Measurements from ENCODE around the gene ETS1.

ETS1 gene, protein sequence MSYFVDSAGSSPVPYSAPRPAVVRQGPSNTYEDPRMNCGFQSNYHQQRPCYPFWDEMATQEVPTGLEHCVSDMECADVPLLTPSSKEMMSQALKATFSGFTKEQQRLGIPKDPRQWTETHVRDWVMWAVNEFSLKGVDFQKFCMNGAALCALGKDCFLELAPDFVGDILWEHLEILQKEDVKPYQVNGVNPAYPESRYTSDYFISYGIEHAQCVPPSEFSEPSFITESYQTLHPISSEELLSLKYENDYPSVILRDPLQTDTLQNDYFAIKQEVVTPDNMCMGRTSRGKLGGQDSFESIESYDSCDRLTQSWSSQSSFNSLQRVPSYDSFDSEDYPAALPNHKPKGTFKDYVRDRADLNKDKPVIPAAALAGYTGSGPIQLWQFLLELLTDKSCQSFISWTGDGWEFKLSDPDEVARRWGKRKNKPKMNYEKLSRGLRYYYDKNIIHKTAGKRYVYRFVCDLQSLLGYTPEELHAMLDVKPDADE

DNA sequence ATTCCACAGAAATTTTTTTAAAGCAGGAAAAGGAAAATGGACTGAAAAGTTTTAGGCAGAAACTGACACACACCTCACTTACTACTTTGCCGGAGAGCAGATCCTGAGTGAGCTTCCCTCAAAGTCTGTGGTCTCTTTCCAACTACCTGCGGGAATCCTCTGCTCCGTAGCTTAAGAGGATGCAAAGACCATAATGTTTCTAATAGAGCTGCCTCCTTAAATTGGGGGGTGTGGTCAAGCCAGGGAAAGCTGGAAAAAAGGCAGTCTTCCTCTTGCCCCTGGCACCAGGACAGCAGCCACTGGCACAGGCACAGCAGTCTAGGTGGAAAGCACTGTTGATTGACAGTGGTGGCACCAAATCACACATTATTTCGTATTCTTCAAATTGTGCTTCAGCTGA is at the start of gene ETS1:
Gene ETS1, minus strand, starts transcription at position 144 of the 400 bp plus-strand sequence. CDS start 14,428 bp downstream, outside the sequence.
- DNase-seq, result no peak

DNA sequence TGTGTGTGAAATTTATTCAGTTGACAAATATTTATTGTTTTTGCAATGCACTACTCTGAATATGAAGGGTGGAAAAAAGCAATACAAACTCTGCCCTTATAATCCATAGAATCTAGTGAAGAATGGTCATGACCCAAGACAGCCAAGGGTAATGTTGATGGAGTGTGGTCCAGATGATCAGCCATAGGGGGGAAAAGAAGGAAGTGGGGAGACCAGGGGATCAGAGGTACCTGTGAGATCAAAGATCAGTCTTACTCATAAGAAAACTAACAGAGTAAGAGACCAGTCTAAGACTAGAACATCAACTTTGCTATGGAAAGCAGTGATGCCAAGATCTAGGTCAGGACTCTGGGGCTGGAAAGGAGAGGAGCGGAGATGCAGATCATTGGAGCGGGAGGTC is 47.0 kb upstream of the ETS1 start:
- no peak for DNase-seq

DNA sequence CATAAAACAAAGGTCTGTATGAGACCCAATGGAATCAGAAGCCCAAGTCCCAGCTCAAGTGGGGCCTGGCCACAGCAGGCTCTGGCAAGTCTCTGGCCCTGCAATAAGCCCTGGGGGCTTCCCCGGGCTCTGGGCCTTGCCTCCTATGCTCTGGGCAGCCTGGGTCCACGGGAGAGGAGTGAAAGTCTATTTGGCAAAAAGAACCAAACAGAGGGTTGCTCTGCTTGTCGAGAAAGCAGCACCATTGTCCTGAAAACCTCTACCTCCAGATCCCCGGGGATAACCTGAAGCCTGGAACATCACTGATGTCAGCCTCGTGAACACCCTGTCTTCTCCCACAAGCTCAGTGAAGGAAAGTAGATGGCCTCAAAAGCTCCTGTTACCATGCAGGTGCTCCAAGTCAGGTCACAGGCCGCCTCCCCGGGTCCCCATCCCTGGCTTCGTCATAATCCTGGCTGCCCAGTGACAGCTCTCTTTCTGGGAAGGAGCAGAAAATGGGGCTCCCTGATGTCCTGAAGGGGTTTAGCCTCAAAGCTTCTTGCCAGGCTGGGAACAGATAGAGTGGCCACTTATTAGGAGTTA is 46.1 kb upstream of the ETS1 start:
- DNase-seq, result no peak

DNA sequence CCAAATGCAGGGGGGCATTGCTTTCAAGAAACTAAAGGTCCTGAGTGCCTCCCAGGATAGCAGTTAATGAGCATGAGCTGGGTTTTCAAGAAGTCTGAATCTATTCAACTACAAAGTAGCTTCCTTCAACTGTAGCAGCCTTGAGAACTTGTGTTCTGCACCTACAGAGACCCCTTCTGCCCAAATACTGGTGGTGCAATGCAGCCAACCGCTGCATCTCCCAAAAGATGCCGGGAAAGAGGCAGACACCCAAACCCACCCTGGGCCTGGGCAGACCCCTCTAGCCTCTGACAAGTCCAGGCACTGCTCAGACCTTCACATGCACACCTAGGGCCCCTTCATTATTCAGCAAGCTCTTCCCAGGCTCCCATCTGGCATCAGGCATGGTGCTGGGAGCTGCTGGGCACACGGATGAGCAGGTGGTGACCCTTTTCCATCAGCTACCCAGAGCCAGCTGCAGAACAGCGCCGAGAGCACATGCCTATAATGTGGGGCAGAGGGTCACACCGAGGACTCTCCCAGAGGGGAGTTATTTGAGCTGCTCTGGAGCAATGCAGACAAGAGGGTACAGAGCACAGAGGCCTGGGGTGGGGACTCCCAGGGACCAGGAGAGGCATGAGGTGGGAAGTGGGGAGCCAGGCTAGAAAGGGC is 44.9 kb upstream of the ETS1 start:
- peak; percentile 68 for DNase-seq

DNA sequence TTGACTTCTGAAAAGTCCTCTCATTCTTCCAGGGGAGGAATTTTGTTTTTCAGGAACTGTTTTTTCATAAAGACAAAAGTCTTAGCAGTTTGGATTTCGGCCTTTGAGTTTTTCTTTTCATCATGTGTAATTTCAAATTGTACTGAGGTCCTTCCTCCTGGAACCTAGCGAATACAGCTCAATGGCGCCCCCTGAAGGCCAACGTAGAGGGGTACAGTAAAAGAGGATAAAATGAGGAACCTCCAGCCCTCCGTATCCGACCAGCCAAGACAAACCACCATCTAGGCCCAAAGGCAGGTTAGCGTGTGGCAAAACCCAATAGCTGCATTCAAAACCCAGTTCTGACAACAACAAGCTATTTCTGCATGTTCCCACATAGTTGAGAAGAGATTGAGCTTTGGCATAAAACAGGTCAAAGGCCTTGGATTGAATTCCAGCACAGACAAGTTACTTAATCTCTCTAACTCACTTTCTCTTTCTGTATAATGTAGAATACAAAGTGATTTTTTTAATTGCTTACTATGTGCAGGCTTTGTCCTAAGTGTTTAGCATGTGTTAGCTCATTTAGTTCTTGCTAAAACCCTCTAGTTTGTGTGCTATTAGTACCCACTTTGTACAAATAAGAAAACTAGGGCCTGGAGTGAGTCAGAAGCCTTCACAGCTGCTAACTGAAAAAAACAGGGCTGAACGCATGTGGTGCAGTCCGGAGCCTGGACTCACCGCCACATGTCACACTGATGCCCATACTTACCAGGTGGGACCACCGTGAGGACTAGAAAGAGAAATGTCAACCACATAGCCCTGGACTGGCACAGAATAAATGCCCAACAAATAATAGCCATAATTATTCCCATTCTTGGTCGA is 43.2 kb upstream of the ETS1 start:
- DNase-seq, result peak; percentile 91

DNA sequence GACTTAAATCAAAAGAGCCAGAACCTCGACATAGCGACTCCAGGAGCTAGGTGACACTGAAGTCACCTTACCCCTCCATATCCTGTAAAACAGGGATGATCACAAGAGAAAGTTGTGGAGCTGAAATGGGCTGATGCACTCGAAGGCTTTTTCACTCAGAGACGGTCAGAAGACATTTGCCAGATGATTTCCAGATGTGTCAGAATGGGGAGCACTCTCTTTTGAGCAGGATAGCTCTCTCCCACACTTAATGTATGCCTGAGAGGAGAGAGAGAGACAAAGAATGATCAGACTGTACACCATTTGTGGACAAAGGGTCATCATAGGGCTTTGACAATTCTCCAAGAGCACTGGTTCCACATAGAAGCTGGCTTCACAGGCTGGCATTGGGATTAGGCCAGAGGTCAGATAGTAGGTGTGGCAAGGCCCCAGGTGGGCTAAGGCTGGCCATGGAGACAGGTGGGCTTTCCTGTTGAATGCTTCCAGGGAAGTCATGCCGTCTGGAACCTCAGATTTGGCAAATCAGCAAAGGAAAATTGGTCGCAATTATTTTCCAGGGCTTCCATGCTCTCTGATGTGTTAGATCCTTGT is 42.3 kb upstream of the ETS1 start:
- DNase-seq, result no peak

DNA sequence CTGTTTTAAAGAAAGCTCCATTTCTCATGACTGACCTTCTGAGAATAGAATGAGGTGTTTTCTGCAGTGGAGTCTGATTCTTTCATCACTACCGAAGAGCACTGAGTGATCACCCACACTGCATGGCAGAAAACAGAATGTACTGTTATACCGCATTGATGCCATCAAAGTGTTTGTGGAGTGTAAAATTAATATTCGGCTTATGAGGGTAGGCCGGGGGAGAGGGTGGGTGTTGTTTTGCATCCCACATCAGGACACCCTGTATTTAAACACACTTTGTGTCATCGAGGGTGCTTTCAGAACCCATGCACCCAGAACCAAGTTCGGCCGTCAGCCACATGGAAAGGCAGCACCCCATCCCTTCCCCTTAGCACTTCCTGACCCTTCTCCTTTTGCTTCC is 41.3 kb upstream of the ETS1 start:
- peak; percentile 60 for DNase-seq

DNA sequence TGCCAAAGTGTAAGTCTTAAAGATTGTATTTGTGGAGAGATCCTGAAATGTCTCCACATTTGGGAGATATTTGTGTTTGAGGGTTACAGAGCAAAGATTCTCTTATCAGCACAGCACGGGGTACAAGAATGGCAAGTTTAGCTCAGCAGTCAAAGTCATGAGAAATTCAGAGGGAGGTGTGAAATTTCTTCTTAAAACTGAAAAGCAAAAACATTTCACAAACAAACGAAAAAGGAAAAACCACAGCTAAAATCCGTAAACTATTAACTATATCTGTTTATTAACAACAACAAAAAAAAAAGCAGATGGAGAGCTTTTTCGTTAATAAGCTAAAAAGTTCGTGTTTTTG is 40.9 kb upstream of the ETS1 start:
- DNase-seq, result no peak

DNA sequence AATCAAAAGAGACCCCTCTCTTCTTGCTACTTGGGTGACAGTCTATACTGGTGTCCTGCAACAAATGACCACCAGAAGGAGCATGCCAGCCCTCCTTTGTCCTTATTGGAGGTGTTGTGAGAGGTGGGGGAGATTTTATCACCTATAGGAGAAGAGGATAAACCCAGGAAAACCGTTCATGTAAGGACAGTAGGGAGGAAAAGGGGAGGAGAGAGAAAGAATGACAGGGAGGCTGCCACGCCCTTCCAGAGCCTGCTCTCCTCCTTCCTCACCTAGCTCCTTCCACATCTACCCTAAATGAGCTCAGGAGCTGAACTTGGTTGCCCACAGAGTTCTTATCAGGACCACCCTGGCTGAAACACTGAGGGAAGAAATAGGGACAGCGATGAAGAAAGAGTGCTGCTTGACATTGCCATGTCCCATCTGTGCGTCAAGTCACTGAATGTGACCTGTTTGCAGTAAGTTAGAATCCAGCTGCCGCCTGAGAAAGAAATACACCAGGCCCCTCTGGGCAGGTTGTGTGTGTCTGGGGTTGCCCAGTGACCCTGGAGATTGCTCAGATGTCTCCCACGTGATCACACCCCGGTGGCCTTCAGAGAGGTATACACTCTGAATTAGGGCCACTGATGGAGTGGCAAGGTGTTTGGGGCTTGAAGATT is 40.4 kb upstream of the ETS1 start:
- peak; percentile 57 for DNase-seq

DNA sequence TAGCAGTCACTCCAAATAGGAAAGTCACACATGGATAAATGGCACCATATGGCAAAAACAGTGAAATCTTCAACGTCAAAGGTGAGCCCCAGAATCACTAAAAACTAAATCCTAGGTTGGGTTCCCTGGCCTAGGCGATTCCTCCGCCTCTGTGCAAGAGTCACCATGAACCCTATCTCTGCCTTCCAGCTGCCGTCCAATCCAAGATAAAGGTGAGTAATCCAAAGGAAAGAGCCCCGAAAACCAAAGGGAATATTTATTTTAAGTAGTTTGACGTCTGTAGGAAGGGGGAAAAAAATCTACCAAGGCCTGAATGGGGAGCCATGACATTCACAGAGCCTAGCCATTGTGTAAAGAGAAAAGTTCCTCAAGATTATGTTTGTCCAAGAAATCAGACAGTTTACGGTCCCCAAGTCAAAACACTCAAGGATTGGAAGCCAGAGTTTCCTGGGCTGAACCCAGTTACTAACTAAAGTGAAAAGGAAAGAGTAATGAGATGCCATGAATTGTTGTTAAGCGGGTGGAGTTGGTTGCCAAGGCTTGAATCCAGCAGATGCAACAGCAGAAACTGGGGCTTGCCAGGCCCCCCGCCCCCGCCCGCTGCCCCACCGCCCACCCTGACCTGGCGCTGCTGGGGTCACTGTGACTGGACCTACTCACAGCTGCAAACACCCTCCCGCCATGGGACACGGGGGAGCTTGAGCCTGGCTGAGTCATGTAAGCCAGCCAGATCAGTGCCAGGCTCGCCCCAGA is 39.7 kb upstream of the ETS1 start:
- DNase-seq, result no peak

DNA sequence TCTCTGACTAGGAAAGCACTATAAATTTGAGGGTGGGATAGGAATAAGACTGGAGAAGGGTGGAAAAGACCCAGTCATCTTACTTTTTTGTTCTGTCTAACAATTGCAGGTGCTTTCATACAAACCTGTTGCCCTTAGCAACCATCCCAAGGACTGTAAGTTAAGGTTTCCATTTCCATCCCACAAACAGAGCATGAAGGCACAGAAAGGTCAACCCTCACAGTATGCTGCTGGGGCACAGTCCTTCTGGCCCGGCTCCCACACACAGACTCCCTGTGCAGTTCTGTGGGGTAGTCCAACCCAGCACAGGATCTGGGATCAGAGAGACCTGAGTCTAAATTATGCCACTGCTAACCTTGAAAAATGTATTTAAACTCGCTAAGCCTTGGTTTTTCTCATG is 38.4 kb upstream of the ETS1 start:
- no peak for DNase-seq

DNA sequence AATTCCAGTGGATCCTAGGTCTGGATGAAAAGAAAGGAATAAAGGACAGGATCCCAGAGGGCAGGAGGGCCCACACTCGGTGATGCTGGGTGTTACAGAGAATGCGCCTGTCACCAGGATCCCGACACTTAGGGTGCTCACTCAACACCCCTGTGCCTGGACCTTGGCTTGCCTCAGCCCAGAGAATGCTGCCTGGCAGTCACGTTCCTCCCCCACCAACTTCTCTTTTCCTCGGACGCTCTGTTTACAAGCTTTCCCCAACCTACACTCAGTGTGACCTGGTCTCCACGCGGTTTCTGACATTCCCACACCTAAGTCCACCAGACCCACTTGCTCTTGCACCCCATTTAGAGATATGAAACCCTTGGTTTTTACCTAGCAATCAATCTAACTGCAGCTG is 38.0 kb upstream of the ETS1 start:
- DNase-seq, result no peak

DNA sequence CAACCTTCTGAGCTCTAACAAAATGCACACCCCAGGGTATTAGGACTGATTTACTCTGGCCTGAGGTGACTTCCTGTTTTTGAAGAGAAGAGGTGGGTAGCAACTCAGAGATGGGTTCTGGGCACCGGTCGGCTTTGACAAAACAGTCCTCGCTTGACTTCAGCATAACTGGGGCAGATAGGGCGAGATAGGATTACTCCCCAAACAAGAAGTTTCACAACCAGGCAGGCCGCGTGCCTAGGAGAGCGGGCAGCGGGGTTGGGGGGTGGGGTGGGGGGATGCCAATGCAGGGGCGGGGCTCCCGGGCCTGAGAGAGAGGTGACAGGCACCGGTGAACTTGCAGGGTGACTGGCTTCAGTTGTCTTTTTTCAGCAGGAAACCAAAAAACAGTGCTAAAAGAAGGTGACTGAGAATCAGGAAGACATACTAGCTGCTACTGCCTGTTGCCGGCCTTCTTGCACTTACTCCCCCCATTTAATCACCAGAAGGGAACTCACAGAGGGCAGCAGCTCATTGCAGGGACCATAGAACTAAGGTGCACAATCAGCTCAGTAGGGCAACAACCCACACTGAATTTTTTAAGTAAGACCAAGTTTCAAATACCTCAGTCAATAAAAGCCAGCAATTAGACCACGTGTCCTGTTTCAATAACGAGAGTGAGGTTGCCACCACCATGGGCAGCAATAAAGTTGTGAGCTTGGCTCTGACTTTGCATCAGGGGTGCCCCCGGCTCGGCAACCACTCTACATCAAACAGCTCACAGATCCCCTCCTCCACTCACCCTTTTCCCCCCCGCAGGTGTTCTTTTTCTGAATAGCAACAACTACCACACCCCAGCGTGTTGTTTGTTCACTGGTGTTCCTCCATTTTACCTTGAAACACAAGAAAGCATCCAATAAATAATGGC is 37.2 kb upstream of the ETS1 start:
- DNase-seq, result peak; percentile 79

DNA sequence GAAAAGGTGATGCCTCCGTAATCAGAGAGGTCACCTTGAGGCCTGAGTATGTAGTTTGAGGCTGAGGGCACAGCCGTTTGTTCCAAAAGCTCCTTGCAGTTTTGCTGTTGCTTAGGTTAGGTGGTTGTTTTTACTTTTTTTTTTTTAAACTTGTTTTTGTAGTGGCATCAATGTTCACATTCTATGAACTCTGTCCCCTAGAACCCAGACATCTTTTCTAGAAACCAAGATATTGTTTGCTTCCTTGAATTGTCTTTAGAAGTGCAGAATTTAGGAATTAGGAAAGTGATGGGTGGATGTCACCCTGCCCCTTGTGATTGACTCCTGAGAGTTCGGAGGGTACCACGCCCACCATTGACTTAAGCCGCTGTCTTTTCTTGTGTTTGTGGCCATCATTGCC is 35.7 kb upstream of the ETS1 start:
- no peak for DNase-seq

DNA sequence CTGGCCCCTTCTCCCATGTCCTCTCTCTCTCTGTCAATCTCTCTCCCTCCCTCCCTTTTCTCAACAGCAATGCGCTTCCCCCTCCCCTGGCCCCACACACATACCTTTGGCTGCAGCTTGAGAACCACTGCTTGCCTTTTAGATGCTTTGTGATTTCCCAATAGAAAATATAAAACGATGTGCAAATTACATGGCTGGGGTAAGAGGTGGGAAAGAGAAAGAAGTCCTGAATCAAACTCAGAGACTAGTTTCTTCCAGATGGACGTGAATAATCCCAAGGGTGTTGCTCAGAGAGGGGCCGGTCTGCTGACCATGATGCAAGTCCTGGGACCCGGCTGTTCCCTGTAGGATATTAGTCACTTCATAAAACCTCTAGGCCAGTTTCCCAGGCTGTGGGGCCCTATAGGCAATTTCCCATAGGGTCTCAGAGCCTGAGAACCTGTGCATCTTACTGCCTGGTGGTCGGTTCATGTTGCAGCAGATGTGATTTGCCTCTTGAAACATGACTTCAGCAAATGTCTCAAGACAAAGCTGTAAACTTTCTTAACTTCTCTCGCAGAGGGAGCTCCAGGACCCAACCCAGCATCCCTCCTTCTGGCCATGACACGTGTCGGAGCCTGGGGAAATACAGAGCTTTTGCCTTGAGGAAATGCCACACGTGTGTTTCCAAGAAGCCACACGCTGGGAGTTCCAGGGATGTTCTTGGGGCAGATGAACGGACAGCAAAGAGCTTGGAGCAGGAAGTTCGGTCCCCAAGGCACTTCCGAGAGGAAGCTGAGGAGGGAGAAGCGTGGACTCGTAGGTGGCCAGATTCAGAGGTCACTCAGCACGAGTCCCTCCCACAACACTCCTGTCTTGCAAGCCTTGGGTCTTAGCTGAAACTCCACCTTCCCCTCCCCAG is 34.5 kb upstream of the ETS1 start:
- no peak for DNase-seq

DNA sequence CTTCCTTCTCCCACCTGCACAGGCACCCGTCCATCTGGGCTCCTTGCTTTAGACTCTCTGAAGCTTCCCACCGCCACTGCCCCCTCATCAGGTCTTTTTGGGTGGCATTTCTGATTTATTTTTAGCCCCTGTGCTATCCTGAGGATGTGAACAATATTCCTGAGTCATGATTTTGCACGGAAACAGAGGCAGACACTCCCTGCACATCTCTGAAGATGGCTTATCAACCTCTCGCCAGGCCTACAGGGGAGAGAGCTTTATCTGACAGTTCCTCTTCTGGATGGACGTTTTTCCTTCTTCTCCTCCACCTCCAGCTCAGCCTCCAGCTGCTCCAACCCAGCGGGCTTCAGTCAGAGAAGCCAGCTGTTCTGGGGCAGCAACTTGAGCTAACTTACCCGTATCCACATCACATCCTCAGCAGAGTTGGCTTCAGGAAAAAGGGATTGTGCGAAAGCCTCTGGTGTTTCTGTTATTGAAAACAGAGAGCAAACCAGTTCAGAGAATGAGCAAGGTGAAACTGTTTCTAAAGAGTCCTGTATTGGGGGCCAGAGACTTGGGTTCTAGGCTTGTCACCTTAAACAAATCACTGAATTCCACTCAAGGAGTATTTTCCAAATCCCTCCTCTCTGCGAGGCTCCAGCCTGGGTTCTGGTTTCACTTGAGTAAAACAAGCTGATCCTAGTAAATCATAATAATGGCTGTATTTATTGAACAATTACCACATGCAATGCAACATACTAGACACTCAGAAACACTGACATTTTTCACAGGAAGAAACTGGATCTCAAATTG is 33.1 kb upstream of the ETS1 start:
- no peak for DNase-seq

DNA sequence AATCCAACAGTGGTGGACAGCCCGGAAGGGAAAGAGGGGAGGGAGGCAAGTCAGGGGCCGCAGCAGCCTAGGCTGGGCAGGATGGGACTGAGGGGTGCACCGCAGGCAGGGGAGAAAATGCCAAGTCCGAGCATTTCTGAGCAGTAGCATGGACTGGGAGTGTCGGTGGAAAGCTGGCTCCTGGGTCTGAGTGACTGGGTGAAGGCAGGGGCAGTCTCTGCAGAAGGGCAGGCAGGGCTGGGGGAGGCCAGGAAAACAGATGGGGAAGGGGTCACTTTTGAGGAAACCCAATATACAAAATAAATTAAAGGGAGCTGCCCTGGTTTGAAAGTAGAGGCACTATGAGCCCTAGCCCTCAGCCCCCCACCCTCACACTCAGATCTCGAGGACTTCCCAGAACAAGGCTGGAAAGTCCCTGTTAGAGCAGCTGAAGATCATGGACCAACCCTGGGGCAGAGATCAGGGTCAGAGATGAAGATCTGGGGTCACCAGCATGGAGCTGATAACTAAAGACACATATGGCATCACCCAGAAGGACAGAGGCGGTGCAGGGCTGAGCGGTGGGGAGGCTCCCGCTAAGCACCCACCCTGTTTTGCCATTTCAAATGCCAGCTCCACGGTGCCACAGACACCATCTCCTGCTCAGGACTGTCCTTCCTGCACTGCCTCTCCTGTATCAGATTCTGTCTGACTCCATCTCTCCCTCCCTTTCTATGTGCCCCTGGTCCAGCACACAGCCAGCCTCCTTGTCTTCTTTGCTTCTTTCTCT is 32.4 kb upstream of the ETS1 start:
- DNase-seq, result no peak

DNA sequence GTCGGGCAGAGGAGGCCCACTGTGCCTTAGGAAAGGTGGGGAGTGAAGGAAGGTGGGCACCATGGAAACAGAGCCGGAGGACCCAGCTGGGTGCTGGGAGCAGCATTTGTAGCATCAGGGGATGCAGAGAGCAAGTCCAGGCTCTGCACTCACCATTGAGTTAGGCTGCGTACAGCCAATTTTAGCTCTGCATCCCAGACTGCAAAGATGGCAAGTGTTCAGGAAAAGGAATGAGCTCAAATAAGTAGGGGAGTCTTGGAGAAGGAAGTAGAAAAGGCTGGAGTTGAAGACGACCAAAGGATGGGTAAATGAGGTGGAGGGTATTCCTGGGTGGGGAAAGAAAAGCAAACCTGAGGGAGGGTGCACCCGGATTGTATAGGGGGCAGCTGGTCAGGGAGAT is 31.6 kb upstream of the ETS1 start:
- DNase-seq, result no peak
